OCI-LY1 (cell line): ENCODE measurements around the gene HINT1.
"Not testable (repeated sequence)": the region's sequence is repeated elsewhere in the genome, so short reads cannot be mapped to it uniquely, and the experiment has no call there.

Experiments
- EZH2 ChIP-seq: fragments of 200-600 bp; sonication (generic), shearing (Covaris generic); IDR thresholded peaks from 2 replicates; pipeline ENCODE4 v1.8.0; 2017; ENCODE audit warnings: borderline replicate concordance, mixed run types, mild to moderate bottlenecking, antibody characterized with exemption, low read length, moderate library complexity, mixed read lengths
- TF ChIP-seq, protein P1 (sequence below): fragments of 200-600 bp; sonication (generic), shearing (Covaris generic); IDR thresholded peaks from 2 replicates; pipeline ENCODE4 v1.5.1; 2017; ENCODE audit warnings: mild to moderate bottlenecking, antibody characterized with exemption, low read length, moderate library complexity, mixed read lengths

DNA sequence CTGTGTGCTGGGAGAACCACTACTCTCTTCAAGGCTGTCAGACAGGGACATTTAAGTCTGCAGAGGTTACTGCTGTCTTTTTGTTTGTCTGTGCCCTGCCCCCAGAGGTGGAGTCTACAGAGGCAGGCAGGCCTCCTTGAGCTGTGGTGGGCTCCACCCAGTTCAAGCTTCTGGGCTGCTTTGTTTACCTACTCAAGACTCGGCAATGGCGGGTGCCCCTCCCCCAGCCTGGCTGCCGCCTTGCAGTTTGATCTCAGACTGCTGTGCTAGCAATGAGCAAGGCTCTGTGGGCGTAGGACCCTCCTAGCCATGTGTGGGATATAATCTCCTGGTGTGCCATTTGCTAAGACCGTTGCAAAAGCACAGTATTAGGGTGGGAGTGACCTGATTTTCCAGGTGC, 26.6 kb downstream of the HINT1 start:
- TF ChIP-seq, protein P1, sequence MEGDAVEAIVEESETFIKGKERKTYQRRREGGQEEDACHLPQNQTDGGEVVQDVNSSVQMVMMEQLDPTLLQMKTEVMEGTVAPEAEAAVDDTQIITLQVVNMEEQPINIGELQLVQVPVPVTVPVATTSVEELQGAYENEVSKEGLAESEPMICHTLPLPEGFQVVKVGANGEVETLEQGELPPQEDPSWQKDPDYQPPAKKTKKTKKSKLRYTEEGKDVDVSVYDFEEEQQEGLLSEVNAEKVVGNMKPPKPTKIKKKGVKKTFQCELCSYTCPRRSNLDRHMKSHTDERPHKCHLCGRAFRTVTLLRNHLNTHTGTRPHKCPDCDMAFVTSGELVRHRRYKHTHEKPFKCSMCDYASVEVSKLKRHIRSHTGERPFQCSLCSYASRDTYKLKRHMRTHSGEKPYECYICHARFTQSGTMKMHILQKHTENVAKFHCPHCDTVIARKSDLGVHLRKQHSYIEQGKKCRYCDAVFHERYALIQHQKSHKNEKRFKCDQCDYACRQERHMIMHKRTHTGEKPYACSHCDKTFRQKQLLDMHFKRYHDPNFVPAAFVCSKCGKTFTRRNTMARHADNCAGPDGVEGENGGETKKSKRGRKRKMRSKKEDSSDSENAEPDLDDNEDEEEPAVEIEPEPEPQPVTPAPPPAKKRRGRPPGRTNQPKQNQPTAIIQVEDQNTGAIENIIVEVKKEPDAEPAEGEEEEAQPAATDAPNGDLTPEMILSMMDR: not testable (repeated sequence)
- TF ChIP-seq EZH2: not testable (repeated sequence)
